ENCODE measurements around the gene PRKG2.

GRCh38 chr4:81069706-81070331 is 145.2 kb downstream of the PRKG2 start:
- TF ChIP-seq CTCF (IDR thresholded peaks at IDR 0.05) (peak; percentile 40 to 94 (median 82)), POLR2A (IDR thresholded peaks at IDR 0.05) (no peak)

Measured in esophagus squamous epithelium (tissue), 4 donors.